Natural killer cell treated with Interleukin-12 subunit alpha and Interleukin-12 subunit beta and Interleukin-15 and Interleukin-18, amount 100 ng/mL, for 72 hours (primary cell): Measurements from ENCODE around the gene FBXO28. TPM values are rescaled to one million over a fixed set of nuclear protein-coding genes. Genes with fewer than 3 reads are reported as not detected.

Experiments
- ATAC-seq, 2 donors: fragments of 150-1000 bp; cut with Tn5 transposase in 1 of 2; sonication (Bioruptor Pico), chemical (Tn5 transposase) in 1 of 2; 2 replicates each; pipeline ENCODE4 v1.10.0; 2021
- DNase-seq: peaks from one replicate; pipeline ENCODE4 v3.0.0; 2022; ENCODE audit warnings: low spot score
- H3K27ac Mint-ChIP-seq, 2 donors: 1 replicate in 1 of 2; 2 replicates in 1 of 2; pipeline ENCODE4 v1.8.0; 2022; ENCODE audit warnings: mixed read lengths in 2 of 2, mild to moderate bottlenecking in 1 of 2, moderate library complexity in 1 of 2
- H3K27me3 Mint-ChIP-seq, 2 donors: 1 replicate in 1 of 2; 2 replicates in 1 of 2; pipeline ENCODE4 v1.8.0; 2022; ENCODE audit warnings: mixed read lengths in 2 of 2
- H3K36me3 Mint-ChIP-seq: one replicate; pipeline ENCODE4 v1.8.0; 2022; ENCODE audit warnings: mixed read lengths
- H3K4me1 Mint-ChIP-seq, 2 donors: 1 replicate in 1 of 2; 2 replicates in 1 of 2; pipeline ENCODE4 v1.8.0; 2022; ENCODE audit warnings: low read depth in 2 of 2, mixed read lengths in 2 of 2, mild to moderate bottlenecking in 1 of 2
- H3K4me3 Mint-ChIP-seq: one replicate; pipeline ENCODE4 v1.8.0; 2022; ENCODE audit warnings: mixed read lengths
- H3K9me3 Mint-ChIP-seq: 2 replicates; pipeline ENCODE4 v1.8.0; 2022; ENCODE audit warnings: mixed read lengths
- total RNA-seq, 2 donors: library from RNA; stranded (reverse); gene quantifications; one replicate each; pipeline ENCODE4 v1.2.3, GENCODE V29; 2022

Gene FBXO28
- total RNA-seq, 2 donors from 2014 or later: 28.1 to 32.4 TPM

GRCh38 chr1:224175617-224176016 is 61.7 kb downstream of the FBXO28 start:
- Mint-ChIP-seq H3K9me3 (peaks cover 2% of the 10 kb centered on the region), H3K27ac (no peak overlapping the region), H3K27me3 (peaks cover 0 to 12% of the 10 kb centered on the region in 2 donors), H3K4me1 (peaks cover 5 to 13% of the 10 kb centered on the region in 2 donors), H3K36me3 (peaks cover 6% of the 10 kb centered on the region), H3K4me3 (no peak overlapping the region)
- ATAC-seq (peak in 1 of 2 donors; percentile 63), DNase-seq (no peak)

- DNase-seq: no peak
- H3K9me3 Mint-ChIP-seq: no peaks in the 10 kb centered on the region
- H3K4me1 Mint-ChIP-seq: peaks cover 10 to 13% of the 10 kb centered on the region in 2 donors
- no peak overlapping the region for H3K27ac Mint-ChIP-seq
- ATAC-seq: no peak
- peaks cover 0 to 6% of the 10 kb centered on the region in 2 donors for H3K27me3 Mint-ChIP-seq
- no peaks in the 10 kb centered on the region for H3K36me3 Mint-ChIP-seq
- H3K4me3 Mint-ChIP-seq: no peak overlapping the region
These were observed 63.6 kb downstream of the FBXO28 start for GRCh38 chr1:224177356-224177999.

GRCh38 chr1:224178894-224179293 is 65.0 kb downstream of the FBXO28 start:
- peaks cover 13 to 15% of the 10 kb centered on the region in 2 donors for H3K4me1 Mint-ChIP-seq
- H3K27ac Mint-ChIP-seq: no peak overlapping the region
- no peaks in the 10 kb centered on the region for H3K9me3 Mint-ChIP-seq
- H3K4me3 Mint-ChIP-seq: no peak overlapping the region
- ATAC-seq: no peak
- DNase-seq: no peak
- H3K27me3 Mint-ChIP-seq: peaks cover 0 to 6% of the 10 kb centered on the region in 2 donors
- H3K36me3 Mint-ChIP-seq: no peaks in the 10 kb centered on the region

GRCh38 chr1:224180783-224181452 is 67.0 kb downstream of the FBXO28 start:
- peaks cover 11% of the 10 kb centered on the region for H3K36me3 Mint-ChIP-seq
- H3K27ac Mint-ChIP-seq: peak overlapping the region; percentile 91 to 94
- no peaks in the 10 kb centered on the region for H3K9me3 Mint-ChIP-seq
- peaks cover 30% of the 10 kb centered on the region in 2 donors for H3K4me1 Mint-ChIP-seq
- ATAC-seq: no peak
- no peak overlapping the region for H3K4me3 Mint-ChIP-seq
- DNase-seq: no peak
- no peaks in the 10 kb centered on the region for H3K27me3 Mint-ChIP-seq

GRCh38 chr1:224181453-224181810 is 67.5 kb downstream of the FBXO28 start:
- DNase-seq (no peak), ATAC-seq (no peak)
- Mint-ChIP-seq H3K27ac (peak overlapping the region; percentile 91 to 94), H3K9me3 (no peaks in the 10 kb centered on the region), H3K27me3 (no peaks in the 10 kb centered on the region), H3K4me1 (peaks cover 30% of the 10 kb centered on the region in 2 donors), H3K36me3 (peaks cover 11% of the 10 kb centered on the region), H3K4me3 (no peak overlapping the region)

GRCh38 chr1:224182057-224182865 is 68.3 kb downstream of the FBXO28 start:
- H3K27ac Mint-ChIP-seq: peak overlapping the region; percentile 91 to 94
- ATAC-seq: peak; percentile 25 to 43
- H3K36me3 Mint-ChIP-seq: peaks cover 11% of the 10 kb centered on the region
- no peaks in the 10 kb centered on the region for H3K9me3 Mint-ChIP-seq
- H3K4me3 Mint-ChIP-seq: peak overlapping the region; percentile 83
- H3K4me1 Mint-ChIP-seq: peaks cover 30% of the 10 kb centered on the region in 2 donors
- no peak for DNase-seq
- H3K27me3 Mint-ChIP-seq: no peaks in the 10 kb centered on the region

- H3K36me3 Mint-ChIP-seq: peaks cover 11% of the 10 kb centered on the region
- peak; percentile 92 to 94 for ATAC-seq
- H3K9me3 Mint-ChIP-seq: no peaks in the 10 kb centered on the region
- peak within 1 kb of the TSS; percentile 95 for H3K4me3 Mint-ChIP-seq
- peaks cover 30 to 32% of the 10 kb centered on the region in 2 donors for H3K4me1 Mint-ChIP-seq
- no peaks in the 10 kb centered on the region for H3K27me3 Mint-ChIP-seq
- DNase-seq: peak; percentile 86
- peak within 1 kb of the TSS; percentile 91 to 94 for H3K27ac Mint-ChIP-seq
These were observed 69.1 kb downstream of the FBXO28 start, which contains the start of gene DEGS1 for GRCh38 chr1:224182866-224183590. TSS of gene DEGS1 (plus strand) at chr1:224183240. CDS start at chr1:224183337, 97 bp downstream.

- H3K36me3 Mint-ChIP-seq: peaks cover 11% of the 10 kb centered on the region
- H3K9me3 Mint-ChIP-seq: no peaks in the 10 kb centered on the region
- H3K4me3 Mint-ChIP-seq: peak overlapping the region; percentile 95
- DNase-seq: peak; percentile 81
- no peaks in the 10 kb centered on the region for H3K27me3 Mint-ChIP-seq
- ATAC-seq: peak; percentile 80 to 84
- peak overlapping the region; percentile 81 to 91 for H3K27ac Mint-ChIP-seq
- peaks cover 36 to 37% of the 10 kb centered on the region in 2 donors for H3K4me1 Mint-ChIP-seq
These were observed 69.8 kb downstream of the FBXO28 start for GRCh38 chr1:224183591-224184312.

- peak overlapping the region; percentile 81 to 91 for H3K27ac Mint-ChIP-seq
These were observed 71.3 kb downstream of the FBXO28 start for GRCh38 chr1:224185208-224185607.

GRCh38 chr1:224188286-224188685 is 74.4 kb downstream of the FBXO28 start:
- no peaks in the 10 kb centered on the region for H3K27me3 Mint-ChIP-seq
- no peaks in the 10 kb centered on the region for H3K9me3 Mint-ChIP-seq
- H3K36me3 Mint-ChIP-seq: peaks cover 13% of the 10 kb centered on the region
- DNase-seq (no peak), ATAC-seq (peak; percentile 41 to 52)
- H3K4me1 Mint-ChIP-seq: peaks cover 26 to 34% of the 10 kb centered on the region in 2 donors
- peak overlapping the region; percentile 66 for H3K4me3 Mint-ChIP-seq
- peak overlapping the region; percentile 63 to 76 for H3K27ac Mint-ChIP-seq

More at GRCh38 chr1:224185208-224185607, 71.3 kb downstream of the FBXO28 start:
- peaks cover 39 to 43% of the 10 kb centered on the region in 2 donors for H3K4me1 Mint-ChIP-seq
- no peak for DNase-seq
- no peaks in the 10 kb centered on the region for H3K27me3 Mint-ChIP-seq
- no peaks in the 10 kb centered on the region for H3K9me3 Mint-ChIP-seq
- H3K4me3 Mint-ChIP-seq: peak overlapping the region; percentile 95
- no peak for ATAC-seq
- H3K36me3 Mint-ChIP-seq: peaks cover 11% of the 10 kb centered on the region

GRCh38 chr1:224189561-224189960 is 75.7 kb downstream of the FBXO28 start:
- Mint-ChIP-seq H3K27me3 (no peaks in the 10 kb centered on the region), H3K9me3 (no peaks in the 10 kb centered on the region), H3K27ac (peak overlapping the region in 1 of 2 donors; percentile 39), H3K36me3 (peaks cover 15% of the 10 kb centered on the region), H3K4me3 (no peak overlapping the region), H3K4me1 (peaks cover 22 to 29% of the 10 kb centered on the region in 2 donors)
- ATAC-seq: no peak
- no peak for DNase-seq

GRCh38 chr1:224192082-224192788 is 78.3 kb downstream of the FBXO28 start:
- no peaks in the 10 kb centered on the region for H3K9me3 Mint-ChIP-seq
- peaks cover 9% of the 10 kb centered on the region for H3K36me3 Mint-ChIP-seq
- DNase-seq (no peak), ATAC-seq (peak in 1 of 2 donors; percentile 90)
- peak overlapping the region; percentile 39 for H3K4me3 Mint-ChIP-seq
- peak overlapping the region; percentile 23 to 70 for H3K27ac Mint-ChIP-seq
- H3K4me1 Mint-ChIP-seq: peaks cover 13 to 18% of the 10 kb centered on the region in 2 donors
- H3K27me3 Mint-ChIP-seq: no peaks in the 10 kb centered on the region
